ENCODE measurements around the gene CYFIP1.

DNA sequence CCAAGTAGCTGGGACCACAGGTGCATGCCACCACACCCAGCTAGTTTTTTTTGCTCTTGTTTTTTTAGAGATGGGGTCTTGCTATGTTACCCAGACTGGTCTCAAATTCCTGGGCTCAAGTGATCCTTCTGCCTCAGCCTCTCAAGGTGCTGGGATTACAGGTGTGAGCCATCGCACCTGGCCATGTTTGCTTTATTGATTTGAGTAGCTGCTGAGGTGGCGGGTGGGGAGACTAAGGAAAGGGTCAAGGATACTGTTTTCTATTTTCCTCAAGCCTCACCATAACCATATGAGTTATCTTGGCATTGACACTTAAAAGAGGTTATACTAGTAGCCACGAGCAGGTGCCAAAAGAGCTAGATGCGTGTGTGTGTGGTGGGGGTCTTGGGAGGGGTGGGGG lies 39.0 kb downstream of the CYFIP1 start:
- TF ChIP-seq TAF1 (IDR thresholded peaks at IDR 0.05; ENCODE audit: borderline replicate concordance, insufficient read depth, low read length) (no peak), POLR2AphosphoS5 (IDR thresholded peaks at IDR 0.05; ENCODE audit: low read depth, low read length) (no peak), SIN3A (IDR thresholded peaks at IDR 0.05; ENCODE audit: borderline replicate concordance, insufficient read depth, low read length) (no peak), FOXP2 (optimal IDR thresholded peaks at IDR 0.05; ENCODE audit: borderline replicate concordance, extremely low read depth, extremely low read length, insufficient read depth) (no peak)
- TF ChIP-seq, protein P1, sequence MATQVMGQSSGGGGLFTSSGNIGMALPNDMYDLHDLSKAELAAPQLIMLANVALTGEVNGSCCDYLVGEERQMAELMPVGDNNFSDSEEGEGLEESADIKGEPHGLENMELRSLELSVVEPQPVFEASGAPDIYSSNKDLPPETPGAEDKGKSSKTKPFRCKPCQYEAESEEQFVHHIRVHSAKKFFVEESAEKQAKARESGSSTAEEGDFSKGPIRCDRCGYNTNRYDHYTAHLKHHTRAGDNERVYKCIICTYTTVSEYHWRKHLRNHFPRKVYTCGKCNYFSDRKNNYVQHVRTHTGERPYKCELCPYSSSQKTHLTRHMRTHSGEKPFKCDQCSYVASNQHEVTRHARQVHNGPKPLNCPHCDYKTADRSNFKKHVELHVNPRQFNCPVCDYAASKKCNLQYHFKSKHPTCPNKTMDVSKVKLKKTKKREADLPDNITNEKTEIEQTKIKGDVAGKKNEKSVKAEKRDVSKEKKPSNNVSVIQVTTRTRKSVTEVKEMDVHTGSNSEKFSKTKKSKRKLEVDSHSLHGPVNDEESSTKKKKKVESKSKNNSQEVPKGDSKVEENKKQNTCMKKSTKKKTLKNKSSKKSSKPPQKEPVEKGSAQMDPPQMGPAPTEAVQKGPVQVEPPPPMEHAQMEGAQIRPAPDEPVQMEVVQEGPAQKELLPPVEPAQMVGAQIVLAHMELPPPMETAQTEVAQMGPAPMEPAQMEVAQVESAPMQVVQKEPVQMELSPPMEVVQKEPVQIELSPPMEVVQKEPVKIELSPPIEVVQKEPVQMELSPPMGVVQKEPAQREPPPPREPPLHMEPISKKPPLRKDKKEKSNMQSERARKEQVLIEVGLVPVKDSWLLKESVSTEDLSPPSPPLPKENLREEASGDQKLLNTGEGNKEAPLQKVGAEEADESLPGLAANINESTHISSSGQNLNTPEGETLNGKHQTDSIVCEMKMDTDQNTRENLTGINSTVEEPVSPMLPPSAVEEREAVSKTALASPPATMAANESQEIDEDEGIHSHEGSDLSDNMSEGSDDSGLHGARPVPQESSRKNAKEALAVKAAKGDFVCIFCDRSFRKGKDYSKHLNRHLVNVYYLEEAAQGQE (IDR thresholded peaks at IDR 0.05; ENCODE audit: insufficient read depth in 1 of 2, low read depth in 2 of 2, low read length in 2 of 2), result no peak
